Nephron (organoid): Measurements from ENCODE around the gene ACADVL.

Source experiments
- H3K27ac Mint-ChIP-seq, 3 experiments: 2 replicates each; pipeline ENCODE4 v1.8.0; 2020; ENCODE audit warnings: mixed read lengths in 3 of 3, mild to moderate bottlenecking in 2 of 3, moderate library complexity in 1 of 3
- H3K27me3 Mint-ChIP-seq: 2 replicates; pipeline ENCODE4 v1.8.0; 2021; ENCODE audit warnings: low read depth, mild to moderate bottlenecking, moderate library complexity, mixed read lengths
- H3K36me3 Mint-ChIP-seq: 2 replicates; pipeline ENCODE4 v1.8.0; 2020; ENCODE audit warnings: low read depth, mixed read lengths
- H3K4me1 Mint-ChIP-seq: 2 replicates; pipeline ENCODE4 v1.8.0; 2020; ENCODE audit warnings: mixed read lengths
- H3K4me3 Mint-ChIP-seq, 3 experiments: 2 replicates each; pipeline ENCODE4 v1.8.0; 2020; ENCODE audit warnings: mild to moderate bottlenecking in 3 of 3, mixed read lengths in 3 of 3, moderate library complexity in 2 of 3
- H3K9me3 Mint-ChIP-seq: 2 replicates; pipeline ENCODE4 v1.8.0; 2020; ENCODE audit warnings: mixed read lengths
- TF ChIP-seq, protein P1 (sequence below), 3 experiments: fragments of 200-600 bp; sonication (generic); IDR thresholded peaks; one replicate each; pipeline ENCODE4 v1.5.0; 2021; ENCODE audit warnings: antibody characterized with exemption in 3 of 3; ENCODE audit not compliant: unreplicated experiment in 3 of 3

Gene ACADVL

DNA sequence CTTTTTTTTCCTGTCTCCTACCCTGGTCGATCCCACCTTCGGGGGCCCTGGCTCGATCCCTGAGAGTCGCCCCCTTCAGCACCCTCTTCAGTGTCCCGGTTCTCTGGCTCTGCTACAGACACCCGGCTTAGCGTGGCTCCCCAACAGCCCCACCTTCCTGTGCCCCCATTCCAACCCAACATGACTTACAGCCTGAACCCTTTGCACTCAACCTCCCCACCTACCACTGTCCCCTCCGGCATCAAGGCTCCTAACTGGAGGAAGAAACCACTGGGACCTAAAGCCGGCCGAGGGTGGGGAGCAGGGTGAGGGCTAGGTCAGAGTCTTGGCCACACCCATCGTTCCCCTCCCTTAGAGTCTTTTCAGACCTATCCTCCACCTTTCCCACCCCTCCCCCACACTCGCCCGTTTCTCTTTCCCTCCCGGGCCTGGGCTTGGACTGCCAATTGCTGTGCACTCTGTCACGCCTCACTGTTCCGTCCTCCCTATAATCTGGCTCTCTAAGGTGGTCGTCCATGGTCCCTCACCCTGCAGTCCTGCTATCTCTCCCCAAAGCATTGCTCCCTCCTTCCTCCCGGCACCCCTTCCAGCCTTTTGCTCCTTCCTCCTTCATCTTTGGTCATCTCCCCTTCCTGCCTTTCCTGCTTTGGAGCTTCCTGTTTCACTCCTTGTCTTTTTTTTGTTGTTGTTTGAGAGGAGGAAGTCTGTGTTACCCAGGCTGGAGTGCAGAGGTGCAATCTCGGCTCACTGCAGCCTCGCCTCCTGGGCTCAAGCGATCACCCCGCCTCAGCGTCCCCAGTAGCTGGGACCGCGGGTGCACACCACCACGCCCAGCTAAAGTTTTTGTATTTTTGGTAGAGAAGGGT is 43.4 kb downstream of the ACADVL start:
- peaks cover 15% of the 10 kb centered on the region for H3K36me3 Mint-ChIP-seq
- peaks cover 78% of the 10 kb centered on the region for H3K27me3 Mint-ChIP-seq
- H3K4me1 Mint-ChIP-seq = peaks cover 11% of the 10 kb centered on the region
- peak overlapping the region; percentile 70 to 98 (median 91) for H3K27ac Mint-ChIP-seq
- peak overlapping the region; percentile 49 to 90 (median 89) for H3K4me3 Mint-ChIP-seq
- TF ChIP-seq, protein P1, sequence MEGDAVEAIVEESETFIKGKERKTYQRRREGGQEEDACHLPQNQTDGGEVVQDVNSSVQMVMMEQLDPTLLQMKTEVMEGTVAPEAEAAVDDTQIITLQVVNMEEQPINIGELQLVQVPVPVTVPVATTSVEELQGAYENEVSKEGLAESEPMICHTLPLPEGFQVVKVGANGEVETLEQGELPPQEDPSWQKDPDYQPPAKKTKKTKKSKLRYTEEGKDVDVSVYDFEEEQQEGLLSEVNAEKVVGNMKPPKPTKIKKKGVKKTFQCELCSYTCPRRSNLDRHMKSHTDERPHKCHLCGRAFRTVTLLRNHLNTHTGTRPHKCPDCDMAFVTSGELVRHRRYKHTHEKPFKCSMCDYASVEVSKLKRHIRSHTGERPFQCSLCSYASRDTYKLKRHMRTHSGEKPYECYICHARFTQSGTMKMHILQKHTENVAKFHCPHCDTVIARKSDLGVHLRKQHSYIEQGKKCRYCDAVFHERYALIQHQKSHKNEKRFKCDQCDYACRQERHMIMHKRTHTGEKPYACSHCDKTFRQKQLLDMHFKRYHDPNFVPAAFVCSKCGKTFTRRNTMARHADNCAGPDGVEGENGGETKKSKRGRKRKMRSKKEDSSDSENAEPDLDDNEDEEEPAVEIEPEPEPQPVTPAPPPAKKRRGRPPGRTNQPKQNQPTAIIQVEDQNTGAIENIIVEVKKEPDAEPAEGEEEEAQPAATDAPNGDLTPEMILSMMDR (IDR thresholded peaks at IDR 0.05; ENCODE audit: unreplicated experiment in 3 of 3) = no peak
- no peaks in the 10 kb centered on the region for H3K9me3 Mint-ChIP-seq

DNA sequence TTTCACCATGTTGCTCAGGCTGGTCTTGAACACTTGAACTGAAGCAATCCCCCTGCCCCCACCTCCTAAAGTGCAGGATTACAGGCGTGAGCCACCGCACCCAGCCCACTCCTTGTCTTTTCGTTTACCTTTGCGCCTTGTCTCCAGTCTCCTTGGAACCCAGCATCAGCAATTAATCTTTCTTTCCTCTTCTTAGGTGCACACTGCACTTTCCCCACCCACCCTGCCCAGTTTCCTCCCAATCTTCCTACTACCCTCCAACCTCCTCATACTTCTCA is 44.0 kb downstream of the ACADVL start:
- Mint-ChIP-seq H3K4me3 (peak overlapping the region; percentile 49 to 90 (median 89)), H3K4me1 (peaks cover 11% of the 10 kb centered on the region), H3K9me3 (no peaks in the 10 kb centered on the region), H3K36me3 (peaks cover 10% of the 10 kb centered on the region), H3K27ac (peak overlapping the region in 2 of 3 experiments; percentile 91 to 98), H3K27me3 (peaks cover 83% of the 10 kb centered on the region)
- TF ChIP-seq, protein P1 (IDR thresholded peaks at IDR 0.05; ENCODE audit: unreplicated experiment in 3 of 3) = no peak

DNA sequence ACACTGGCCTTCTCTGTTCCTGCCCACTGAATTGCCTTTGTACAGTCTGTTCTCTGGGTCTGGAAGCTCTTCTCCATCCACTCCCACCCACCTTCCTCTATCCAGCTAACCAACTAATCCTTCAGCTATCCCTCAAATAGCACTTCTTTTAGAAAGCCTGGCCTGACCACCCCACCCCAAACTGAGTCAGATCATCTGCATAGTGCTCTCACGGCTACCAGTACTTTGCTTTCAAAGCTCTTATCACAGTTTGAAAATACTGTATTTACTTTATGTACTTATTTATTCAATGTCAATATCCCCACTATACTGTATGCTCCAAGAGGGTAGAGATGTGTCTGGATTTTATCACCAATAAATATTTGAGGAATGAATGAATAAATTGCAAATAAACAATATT is 47.0 kb downstream of the ACADVL start:
- Mint-ChIP-seq H3K27ac (no peak overlapping the region), H3K27me3 (peaks cover 63% of the 10 kb centered on the region), H3K4me3 (no peak overlapping the region), H3K36me3 (no peaks in the 10 kb centered on the region), H3K9me3 (no peaks in the 10 kb centered on the region), H3K4me1 (peaks cover 11% of the 10 kb centered on the region)
- TF ChIP-seq, protein P1 (IDR thresholded peaks at IDR 0.05; ENCODE audit: unreplicated experiment in 3 of 3) = no peak
